C1 segment of cervical spinal cord (tissue), 14 donors: ENCODE measurements around the gene LTBP2.

Source experiments
- DNase-seq, 14 donors: peaks; one replicate each; lab custom pipeline; 2025; lab: John Stamatoyannopoulos, UW

The LTBP2 gene

GRCh38 chr14:74573421-74574089 is 38.5 kb downstream of the LTBP2 start:
- no peak for DNase-seq

GRCh38 chr14:74572726-74573301 is 39.2 kb downstream of the LTBP2 start:
- no peak for DNase-seq

- no peak for DNase-seq
Observed at GRCh38 chr14:74571901-74572725, 39.9 kb downstream of the LTBP2 start.

GRCh38 chr14:74571441-74571841 is 40.6 kb downstream of the LTBP2 start:
- DNase-seq: no peak

GRCh38 chr14:74570696-74571095 is 41.3 kb downstream of the LTBP2 start:
- no peak for DNase-seq

- DNase-seq: peak in 1 of 14 donors; percentile 8
Observed at GRCh38 chr14:74569806-74570591, 42.0 kb downstream of the LTBP2 start.

- DNase-seq: no peak
Observed at GRCh38 chr14:74569387-74569786, 42.6 kb downstream of the LTBP2 start.

- no peak for DNase-seq
Observed at GRCh38 chr14:74568911-74569310, 43.1 kb downstream of the LTBP2 start.

- no peak for DNase-seq
Observed at GRCh38 chr14:74568380-74568649, 43.7 kb downstream of the LTBP2 start.

- DNase-seq: no peak
Observed at GRCh38 chr14:74567646-74568379, 44.2 kb downstream of the LTBP2 start.

- DNase-seq: peak in 4 of 14 donors; percentile 3 to 40 (median 18)
Observed at GRCh38 chr14:74567219-74567618, 44.8 kb downstream of the LTBP2 start.

GRCh38 chr14:74566174-74567141 is 45.6 kb downstream of the LTBP2 start:
- peak in 1 of 14 donors; percentile 6 for DNase-seq

GRCh38 chr14:74563586-74564159 is 48.4 kb downstream of the LTBP2 start:
- no peak for DNase-seq

- no peak for DNase-seq
Observed at GRCh38 chr14:74563233-74563585, 48.8 kb downstream of the LTBP2 start.

GRCh38 chr14:74562515-74563232 is 49.4 kb downstream of the LTBP2 start:
- DNase-seq: no peak

- DNase-seq: no peak
Observed at GRCh38 chr14:74558655-74559054, 53.4 kb downstream of the LTBP2 start.

GRCh38 chr14:74557691-74558090 is 54.3 kb downstream of the LTBP2 start:
- no peak for DNase-seq

GRCh38 chr14:74555476-74556050 is 56.5 kb downstream of the LTBP2 start:
- DNase-seq: no peak
